Lung (tissue), 12 donors: ENCODE results near the gene RXFP3. TPM values are rescaled to one million over a fixed set of nuclear protein-coding genes. Genes with fewer than 3 reads are reported as not detected.
A peak's percentile ranks its signal among the peaks of the same experiment; 100 is the strongest.

ENCODE experiments used
- ATAC-seq: fragments of 200-7000 bp; cut with Tn5 transposase; one replicate; pipeline ENCODE4 v1.9.1; 2020; ENCODE audit warnings: moderate number of reproducible peaks; ENCODE audit not compliant: insufficient read depth, low FRiP score
- DNase-seq, 3 donors: peaks; one replicate each; pipeline ENCODE4 v3.0.0-alpha.2; 2013 to 2017
- H3K27ac ChIP-seq, 2 donors: one replicate each; pipeline ENCODE4 v1.5.1; 2013; ENCODE audit warnings: mild to moderate bottlenecking in 2 of 2, moderate library complexity in 2 of 2, control low read depth in 1 of 2, inconsistent platforms in 1 of 2, low read depth in 1 of 2, low read length in 1 of 2
- H3K27me3 ChIP-seq, 3 donors: one replicate each; pipeline ENCODE4 v1.5.1; 2013; ENCODE audit warnings: low read length in 2 of 3; ENCODE audit not compliant: control insufficient read depth in 3 of 3, insufficient read depth in 3 of 3
- H3K36me3 ChIP-seq, 4 donors: one replicate each; pipeline ENCODE4 v1.5.1; 2013; ENCODE audit warnings: low read length in 4 of 4, mild to moderate bottlenecking in 1 of 4, moderate library complexity in 1 of 4; ENCODE audit not compliant: control insufficient read depth in 4 of 4, insufficient read depth in 4 of 4
- H3K4me1 ChIP-seq, 5 donors: one replicate each; pipeline ENCODE4 v1.5.1; 2013; ENCODE audit warnings: low read length in 5 of 5, mild to moderate bottlenecking in 2 of 5, moderate library complexity in 1 of 5; ENCODE audit not compliant: control insufficient read depth in 5 of 5, insufficient read depth in 5 of 5
- H3K4me3 ChIP-seq: one replicate; pipeline ENCODE4 v1.5.1; 2013; ENCODE audit warnings: mild to moderate bottlenecking, control low read depth, moderate library complexity
- H3K9ac ChIP-seq, 2 donors: one replicate each; pipeline ENCODE4 v1.5.1; 2013; ENCODE audit warnings: low read length in 2 of 2, control low read depth in 1 of 2; ENCODE audit not compliant: insufficient read depth in 1 of 2
- H3K9me3 ChIP-seq, 4 donors: one replicate each; pipeline ENCODE4 v1.5.1; 2013; ENCODE audit warnings: low read length in 3 of 4, mild to moderate bottlenecking in 1 of 4, moderate library complexity in 1 of 4; ENCODE audit not compliant: control insufficient read depth in 4 of 4, insufficient read depth in 3 of 4
- WGBS, 2 donors: extraction: QIAGEN DNeasy Blood & Tissue Kit; methylation state at CpG; one replicate each; pipeline ENCODE4 v1.1.7; 2013; 5-methylcytosine and 5-hydroxymethylcytosine counted together
- polyA plus RNA-seq, 2 donors: library from polyadenylated mRNA; stranded (reverse); fragments of 200-250 nt; gene quantifications; one replicate each; pipeline ENCODE4 v1.2.1, GENCODE V29; 2013
- total RNA-seq, 2 donors: library from RNA; depleted of rRNA in 1 of 2; stranded (reverse); fragments of >200 nt in 1 of 2; gene quantifications; one replicate each; pipeline ENCODE4 v1.2.1, GENCODE V29; 2014 to 2021
- TF ChIP-seq, protein P1 (sequence below): IDR thresholded peaks from 2 replicates; pipeline ENCODE4 v1.5.1; 2012; ENCODE audit warnings: mild to moderate bottlenecking; ENCODE audit errors: control extremely low read depth, extremely low read depth
- donor health status: control.
- donor health status: control.
- donor health status: Bipolar disorder and iron deficiency.
- donor health status: healthy.
- donor health status: DM: yes; HTN: yes; CAD: no.

The RXFP3 gene
- total and polyA plus RNA-seq, 4 donors, result 0.26 TPM; not detected in 3

- Histone ChIP-seq H3K9me3 (no peaks in the 10 kb centered on the region), H3K36me3 (no peaks in the 10 kb centered on the region), H3K27ac (no peak overlapping the region), H3K27me3 (peaks cover 0 to 2% (median 1%) of the 10 kb centered on the region in 3 donors), H3K9ac (no peak overlapping the region), H3K4me3 (no peak overlapping the region), H3K4me1 (peaks cover 0 to 2% (median 0%) of the 10 kb centered on the region in 5 donors)
- 82 to 84% methylated on average over 5 of the region's 5 CpGs for WGBS, 2 donors
- ATAC-seq (no peak), DNase-seq (no peak)
- TF ChIP-seq, protein P1, sequence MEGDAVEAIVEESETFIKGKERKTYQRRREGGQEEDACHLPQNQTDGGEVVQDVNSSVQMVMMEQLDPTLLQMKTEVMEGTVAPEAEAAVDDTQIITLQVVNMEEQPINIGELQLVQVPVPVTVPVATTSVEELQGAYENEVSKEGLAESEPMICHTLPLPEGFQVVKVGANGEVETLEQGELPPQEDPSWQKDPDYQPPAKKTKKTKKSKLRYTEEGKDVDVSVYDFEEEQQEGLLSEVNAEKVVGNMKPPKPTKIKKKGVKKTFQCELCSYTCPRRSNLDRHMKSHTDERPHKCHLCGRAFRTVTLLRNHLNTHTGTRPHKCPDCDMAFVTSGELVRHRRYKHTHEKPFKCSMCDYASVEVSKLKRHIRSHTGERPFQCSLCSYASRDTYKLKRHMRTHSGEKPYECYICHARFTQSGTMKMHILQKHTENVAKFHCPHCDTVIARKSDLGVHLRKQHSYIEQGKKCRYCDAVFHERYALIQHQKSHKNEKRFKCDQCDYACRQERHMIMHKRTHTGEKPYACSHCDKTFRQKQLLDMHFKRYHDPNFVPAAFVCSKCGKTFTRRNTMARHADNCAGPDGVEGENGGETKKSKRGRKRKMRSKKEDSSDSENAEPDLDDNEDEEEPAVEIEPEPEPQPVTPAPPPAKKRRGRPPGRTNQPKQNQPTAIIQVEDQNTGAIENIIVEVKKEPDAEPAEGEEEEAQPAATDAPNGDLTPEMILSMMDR, result no peak
These were observed 5.0 kb upstream of the RXFP3 start for GRCh38 chr5:33931136-33931535.

DNA sequence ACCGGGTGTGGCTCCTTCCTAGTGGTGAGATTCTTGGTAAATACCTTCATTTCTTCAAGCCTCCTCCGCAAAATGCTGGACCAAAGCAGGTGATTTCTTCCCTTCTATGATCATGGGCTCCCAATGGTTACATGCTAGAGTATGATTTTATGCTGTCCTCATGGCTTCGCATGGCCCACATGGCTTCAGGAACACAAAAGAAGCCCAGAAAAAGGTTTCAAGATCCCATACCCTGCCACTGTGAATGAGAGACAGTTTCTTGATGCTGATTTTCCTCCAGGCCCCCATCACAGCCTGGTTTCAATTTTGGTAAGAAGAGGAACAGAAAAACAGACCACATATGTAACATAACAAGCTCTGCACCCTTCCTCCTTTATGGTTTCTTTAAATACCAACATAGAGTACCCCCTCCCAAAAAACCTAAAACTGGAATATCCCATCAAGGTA, 2.4 kb upstream of the RXFP3 start:
- Histone ChIP-seq H3K36me3 (no peaks in the 10 kb centered on the region), H3K9ac (no peak overlapping the region), H3K9me3 (peaks cover 0 to 5% (median 0%) of the 10 kb centered on the region in 4 donors), H3K4me1 (peaks cover 0 to 18% (median 4%) of the 10 kb centered on the region in 5 donors), H3K27ac (no peak overlapping the region), H3K4me3 (no peak overlapping the region), H3K27me3 (peaks cover 10 to 25% (median 25%) of the 10 kb centered on the region in 3 donors)
- DNase-seq (no peak), ATAC-seq (no peak)
- 89% methylated on average over 3 of the region's 3 CpGs for whole genome bisulfite sequencing, 2 donors
- TF ChIP-seq, protein P1, result no peak

GRCh38 chr5:33934176-33934575, 2.0 kb upstream of the RXFP3 start:
- Histone ChIP-seq H3K27me3 (peaks cover 10 to 30% (median 29%) of the 10 kb centered on the region in 3 donors), H3K36me3 (no peaks in the 10 kb centered on the region), H3K9ac (no peak overlapping the region), H3K4me3 (no peak overlapping the region), H3K9me3 (peaks cover 0 to 6% (median 0%) of the 10 kb centered on the region in 4 donors), H3K4me1 (peaks cover 0 to 18% (median 4%) of the 10 kb centered on the region in 5 donors), H3K27ac (no peak overlapping the region)
- ATAC-seq, result no peak
- no peak for DNase-seq
- 77 to 84% methylated on average over 1 of the region's 1 CpG for WGBS, 2 donors
- TF ChIP-seq, protein P1, result no peak

- WGBS, 2 donors, result 0 to 3% methylated on average over 30 of the region's 30 CpGs
- Histone ChIP-seq H3K9me3 (peaks cover 0 to 6% (median 0%) of the 10 kb centered on the region in 4 donors), H3K4me3 (no peak overlapping the region), H3K36me3 (no peaks in the 10 kb centered on the region), H3K27me3 (peaks cover 10 to 47% (median 47%) of the 10 kb centered on the region in 3 donors), H3K4me1 (peaks cover 0 to 18% (median 4%) of the 10 kb centered on the region in 5 donors), H3K27ac (no peak overlapping the region), H3K9ac (no peak overlapping the region)
- ATAC-seq (peak; percentile 70), DNase-seq (peak; percentile 76 to 82 (median 82))
- TF ChIP-seq, protein P1, result no peak
These were observed 194 bp upstream of the RXFP3 start for GRCh38 chr5:33936004-33936380.
